RWPE2 (cell line): ENCODE measurements around the gene MBOAT1.
"Not testable (repeated sequence)": the region's sequence is repeated elsewhere in the genome, so short reads cannot be mapped to it uniquely, and the experiment has no call there.

Source experiments
- ATAC-seq: fragments of 200-7000 bp; cut with Tn5 transposase; 3 replicates; pipeline ENCODE4 v1.9.1; 2021; ENCODE audit warnings: low read depth
- DNase-seq: peaks from one replicate; pipeline ENCODE4 v3.0.0-alpha.2; 2020; ENCODE audit warnings: low spot score
- H3K27ac ChIP-seq: fragments of 450-650 bp; 2 replicates; pipeline ENCODE4 v1.5.1; 2017; ENCODE audit warnings: mild to moderate bottlenecking; ENCODE audit not compliant: poor library complexity, severe bottlenecking
- H3K27me3 ChIP-seq: fragments of 250-450 bp; sonication (Bioruptor Pico); 2 replicates; pipeline ENCODE4 v1.5.1; 2021; ENCODE audit warnings: mild to moderate bottlenecking, moderate library complexity; ENCODE audit not compliant: insufficient read depth, poor library complexity, severe bottlenecking
- H3K36me3 ChIP-seq: fragments of 250-450 bp; sonication (Bioruptor Pico); 2 replicates; pipeline ENCODE4 v1.5.1; 2020; ENCODE audit warnings: low read depth, mild to moderate bottlenecking, moderate library complexity
- H3K4me1 ChIP-seq: fragments of 250-450 bp; sonication (Bioruptor Pico); 2 replicates; pipeline ENCODE4 v1.5.1; 2021; ENCODE audit warnings: mild to moderate bottlenecking, moderate library complexity; ENCODE audit not compliant: insufficient read depth, poor library complexity, severe bottlenecking
- H3K4me3 ChIP-seq: fragments of 250-450 bp; sonication (Bioruptor Pico); 2 replicates; pipeline ENCODE4 v1.5.1; 2021; ENCODE audit warnings: mild to moderate bottlenecking, moderate library complexity; ENCODE audit not compliant: severe bottlenecking
- H3K9me3 ChIP-seq: fragments of 250-450 bp; sonication (Bioruptor Pico); 2 replicates; pipeline ENCODE4 v1.5.1; 2021; ENCODE audit warnings: mild to moderate bottlenecking, moderate library complexity; ENCODE audit not compliant: severe bottlenecking
- CTCF ChIP-seq: fragments of 450-650 bp; IDR thresholded peaks from one replicate; pipeline ENCODE4 v1.5.1; 2017; ENCODE audit warnings: mild to moderate bottlenecking, moderate library complexity; ENCODE audit not compliant: poor library complexity, severe bottlenecking

Gene MBOAT1

GRCh38 chr6:20146291-20146690, 66.0 kb downstream of the MBOAT1 start:
- Histone ChIP-seq H3K4me3 (no peak overlapping the region), H3K27me3 (no peaks in the 10 kb centered on the region), H3K4me1 (no peaks in the 10 kb centered on the region), H3K9me3 (no peaks in the 10 kb centered on the region), H3K27ac (no peak overlapping the region), H3K36me3 (peaks cover 5% of the 10 kb centered on the region; the same call in 1 of the 2 replicates)
- DNase-seq (no peak), ATAC-seq (no peak)
- no peak for TF ChIP-seq CTCF

- Histone ChIP-seq H3K4me1 (no peaks in the 10 kb centered on the region), H3K9me3 (no peaks in the 10 kb centered on the region), H3K4me3 (no peak overlapping the region), H3K27me3 (no peaks in the 10 kb centered on the region), H3K27ac (no peak overlapping the region), H3K36me3 (no peaks in the 10 kb centered on the region)
- ATAC-seq (no peak), DNase-seq (no peak)
- TF ChIP-seq CTCF, result no peak
Measured at GRCh38 chr6:20142866-20143265, 69.4 kb downstream of the MBOAT1 start.

- no peaks in the 10 kb centered on the region for H3K36me3 ChIP-seq
- DNase-seq (no peak), ATAC-seq (no peak)
Measured at GRCh38 chr6:20141931-20142330, 70.3 kb downstream of the MBOAT1 start.

GRCh38 chr6:20139127-20139963, 72.9 kb downstream of the MBOAT1 start:
- H3K36me3 ChIP-seq, ATAC-seq: not testable (repeated sequence)

More at GRCh38 chr6:20141931-20142330, 70.3 kb downstream of the MBOAT1 start:
- no peak for TF ChIP-seq CTCF
- Histone ChIP-seq H3K4me3 (no peak overlapping the region), H3K27me3 (no peaks in the 10 kb centered on the region), H3K27ac (no peak overlapping the region), H3K9me3 (no peaks in the 10 kb centered on the region), H3K4me1 (no peaks in the 10 kb centered on the region)

GRCh38 chr6:20137837-20138236, 74.4 kb downstream of the MBOAT1 start:
- no peaks in the 10 kb centered on the region for H3K4me1 ChIP-seq
- no peak for ATAC-seq
- no peaks in the 10 kb centered on the region for H3K36me3 ChIP-seq
- DNase-seq, result no peak
- no peak for TF ChIP-seq CTCF
- H3K4me3 ChIP-seq, result no peak overlapping the region
- H3K27me3 ChIP-seq, result no peaks in the 10 kb centered on the region
- H3K27ac ChIP-seq, result no peak overlapping the region
- no peaks in the 10 kb centered on the region for H3K9me3 ChIP-seq

More at GRCh38 chr6:20139127-20139963, 72.9 kb downstream of the MBOAT1 start:
- not testable (repeated sequence) for DNase-seq, H3K4me1 ChIP-seq, H3K4me3 ChIP-seq, H3K27ac ChIP-seq, H3K27me3 ChIP-seq, H3K9me3 ChIP-seq
